GM18502 (cell line): ENCODE data around the gene COX11.

Experiments used
- ATAC-seq: cut with Tn5 transposase; IDR thresholded peaks from one replicate; pipeline ENCODE4 v1.9.1; 2021; ENCODE audit warnings: mild to moderate bottlenecking; ENCODE audit not compliant: unreplicated experiment, poor library complexity

The COX11 gene

GRCh38 chr17:54969658-54970572, 1.5 kb upstream of the COX11 start:
- ATAC-seq, result no peak

GRCh38 chr17:54968988-54969332, 506 bp upstream of the COX11 start:
- peak; percentile 31 for ATAC-seq

GRCh38 chr17:54967621-54968261, 713 bp downstream of the COX11 start:
- ATAC-seq, result peak; percentile 33

- no peak for ATAC-seq
Observed at GRCh38 chr17:54956791-54957190, 11.7 kb downstream of the COX11 start.

- no peak for ATAC-seq
Observed at GRCh38 chr17:54951286-54951685, 17.2 kb downstream of the COX11 start.

GRCh38 chr17:54950116-54950515, 18.3 kb downstream of the COX11 start:
- ATAC-seq, result no peak

GRCh38 chr17:54948380-54948779, 20.1 kb downstream of the COX11 start:
- peak; percentile 72 for ATAC-seq

- no peak for ATAC-seq
Observed at GRCh38 chr17:54947396-54947795, 21.1 kb downstream of the COX11 start.

GRCh38 chr17:54945671-54946070, 22.8 kb downstream of the COX11 start:
- ATAC-seq, result no peak

- ATAC-seq, result no peak
Observed at GRCh38 chr17:54945231-54945630, 23.2 kb downstream of the COX11 start.

GRCh38 chr17:54944796-54945195, 23.7 kb downstream of the COX11 start:
- no peak for ATAC-seq

GRCh38 chr17:54941285-54941684, 27.2 kb downstream of the COX11 start:
- ATAC-seq, result no peak

GRCh38 chr17:54937426-54937825, 31.0 kb downstream of the COX11 start:
- ATAC-seq, result no peak

GRCh38 chr17:54937018-54937417, 31.4 kb downstream of the COX11 start:
- ATAC-seq, result no peak

GRCh38 chr17:54935471-54935870, 33.0 kb downstream of the COX11 start:
- ATAC-seq, result no peak

GRCh38 chr17:54933921-54934320, 34.5 kb downstream of the COX11 start:
- no peak for ATAC-seq

GRCh38 chr17:54932711-54933110, 35.7 kb downstream of the COX11 start:
- no peak for ATAC-seq

- no peak for ATAC-seq
Observed at GRCh38 chr17:54927525-54927924, 40.9 kb downstream of the COX11 start.

GRCh38 chr17:54924405-54924804, 44.0 kb downstream of the COX11 start:
- ATAC-seq, result no peak

GRCh38 chr17:54920819-54921218, 47.6 kb downstream of the COX11 start:
- ATAC-seq, result no peak

- no peak for ATAC-seq
Observed at GRCh38 chr17:54919425-54919824, 49.0 kb downstream of the COX11 start.

- no peak for ATAC-seq
Observed at GRCh38 chr17:54916721-54917120, 51.7 kb downstream of the COX11 start.
